ENCODE data around the gene COL28A1.

GRCh38 chr7:7428806-7429205 is 106.9 kb downstream of the COL28A1 start:
- TF ChIP-seq CTCF (IDR thresholded peaks at IDR 0.05; ENCODE audit: low read depth, low read length) (no peak), EZH2phosphoT487 (IDR thresholded peaks at IDR 0.05; ENCODE audit: low read depth) (no peak)
